ENCODE data around the gene TNRC6C.

GRCh38 chr17:77923776-77924513 is 34.6 kb upstream of the TNRC6C start:
- TF ChIP-seq CTCF (IDR thresholded peaks at IDR 0.05) (no peak), POLR2A (IDR thresholded peaks at IDR 0.05) (no peak), POLR2AphosphoS5 (IDR thresholded peaks at IDR 0.05) (no peak), EP300 (IDR thresholded peaks at IDR 0.05) (no peak)
